ENCODE data around the gene BCKDK. TPM values are rescaled to one million over a fixed set of nuclear protein-coding genes. Genes with fewer than 3 reads are reported as not detected.
"Not testable (repeated sequence)": the region's sequence is repeated elsewhere in the genome, so short reads cannot be mapped to it uniquely, and the experiment has no call there.

Gene BCKDK
- total and polyA plus RNA-seq, 2 of the 13 experiments (the other 11 are each of a cell fraction or from before 2014, with no cell fraction given): 24.9 to 42.6 TPM

DNA sequence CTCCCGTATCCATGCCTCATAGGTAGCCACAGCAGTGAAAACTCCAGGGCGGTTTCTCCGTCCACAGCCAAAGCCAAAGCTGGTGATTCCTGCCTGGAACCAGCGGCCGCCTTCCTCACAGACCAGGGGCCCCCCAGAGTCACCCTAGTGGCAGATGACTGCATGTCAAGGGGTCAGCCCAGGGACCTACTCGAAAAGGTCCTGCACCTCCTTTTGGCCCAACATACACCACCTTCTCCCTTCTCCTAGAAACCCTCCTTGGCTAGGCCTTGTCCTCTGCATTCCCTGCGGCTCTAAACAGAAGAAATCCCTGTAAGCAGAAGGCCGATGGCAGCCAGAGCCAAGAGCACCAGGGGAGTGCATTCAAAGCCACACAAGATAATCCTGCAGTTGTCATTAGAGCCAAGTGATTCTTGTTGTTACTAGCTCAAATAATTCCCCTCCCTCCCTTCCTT, 35.5 kb downstream of the BCKDK start:
- Histone ChIP-seq H3K4me1 (ENCODE audit: insufficient read depth, low read length) (peaks cover 58% of the 10 kb centered on the region), H3K4me3 (replicated peaks in 1 of 3; ENCODE audit: insufficient read depth in 1 of 3, low read depth in 2 of 3, low read length in 3 of 3) (no peak overlapping the region), H2AFZ (ENCODE audit: low read length) (no peak overlapping the region), H3K27ac (ENCODE audit: extremely low read length, insufficient read depth, low read length) (no peak overlapping the region), H3K27me3 (ENCODE audit: control insufficient read depth in 1 of 2, insufficient read depth in 2 of 2, low read length in 2 of 2) (peaks cover 0 to 24% of the 10 kb centered on the region in 2 experiments; a peak in 4 of 5 replicates), H3K9ac (ENCODE audit: insufficient read depth, low read depth, low read length) (no peak overlapping the region), H3K9me3 (ENCODE audit: low read length) (no peaks in the 10 kb centered on the region), H4K20me1 (ENCODE audit: insufficient read depth, low read length) (no peaks in the 10 kb centered on the region), H3K79me2 (ENCODE audit: insufficient read depth, low read length) (no peaks in the 10 kb centered on the region), H3K36me3 (replicated peaks in 1 of 2; ENCODE audit: control insufficient read depth in 1 of 2, insufficient read depth in 2 of 2, low read length in 2 of 2) (no peaks in the 10 kb centered on the region), H3K4me2 (ENCODE audit: low read depth, low read length) (no peak overlapping the region)
- POLR2A ChIA-PET: interaction anchor here (1.0 to 11.4 kb wide), 5 partner anchors 22 to 364 kb away, joined by 3 to 275 read pairs (median 31); partner anchors contain the start of genes FUS, HSD3B7, KAT8 and RUSF1
- no TSS peak for BruUV-seq (replicated peaks)
- intact Hi-C loops (cut with micrococcal nuclease; ENCODE audit: unreplicated experiment) (loop anchor here (2.0 to 10.0 kb wide), 3 partner anchors 39 to 189 kb away; partner anchors contain the start of gene SETD1A), in situ Hi-C loops (cut with HindIII; ENCODE audit: extremely low pct_ligation_motif_present, low pct_unique_long_range_greater_than_20kb) (no loop called here)
- DNase-seq (ENCODE audit: low spot score) (no peak), FAIRE-seq (no peak), ATAC-seq (no peak)
- TF ChIP-seq, protein P1, sequence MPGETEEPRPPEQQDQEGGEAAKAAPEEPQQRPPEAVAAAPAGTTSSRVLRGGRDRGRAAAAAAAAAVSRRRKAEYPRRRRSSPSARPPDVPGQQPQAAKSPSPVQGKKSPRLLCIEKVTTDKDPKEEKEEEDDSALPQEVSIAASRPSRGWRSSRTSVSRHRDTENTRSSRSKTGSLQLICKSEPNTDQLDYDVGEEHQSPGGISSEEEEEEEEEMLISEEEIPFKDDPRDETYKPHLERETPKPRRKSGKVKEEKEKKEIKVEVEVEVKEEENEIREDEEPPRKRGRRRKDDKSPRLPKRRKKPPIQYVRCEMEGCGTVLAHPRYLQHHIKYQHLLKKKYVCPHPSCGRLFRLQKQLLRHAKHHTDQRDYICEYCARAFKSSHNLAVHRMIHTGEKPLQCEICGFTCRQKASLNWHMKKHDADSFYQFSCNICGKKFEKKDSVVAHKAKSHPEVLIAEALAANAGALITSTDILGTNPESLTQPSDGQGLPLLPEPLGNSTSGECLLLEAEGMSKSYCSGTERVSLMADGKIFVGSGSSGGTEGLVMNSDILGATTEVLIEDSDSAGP (CRISPR knock-in tag; IDR thresholded peaks at IDR 0.05; ENCODE audit: borderline replicate concordance): peak; percentile 29; the same call in 1 of the 2 replicates
- TF ChIP-seq XRCC5 (optimal IDR thresholded peaks at IDR 0.05; ENCODE audit: low read length) (peak; percentile 37), ZNF484 (CRISPR knock-in tag; IDR thresholded peaks at IDR 0.05; ENCODE audit: borderline replicate concordance, low read depth) (no peak), ZNF296 (CRISPR knock-in tag; conservative IDR thresholded peaks at IDR 0.05) (no peak)
- TF ChIP-seq, protein P2, sequence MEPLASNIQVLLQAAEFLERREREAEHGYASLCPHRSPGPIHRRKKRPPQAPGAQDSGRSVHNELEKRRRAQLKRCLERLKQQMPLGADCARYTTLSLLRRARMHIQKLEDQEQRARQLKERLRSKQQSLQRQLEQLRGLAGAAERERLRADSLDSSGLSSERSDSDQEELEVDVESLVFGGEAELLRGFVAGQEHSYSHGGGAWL (CRISPR knock-in tag; IDR thresholded peaks at IDR 0.05): no peak
- TF ChIP-seq, protein P3, sequence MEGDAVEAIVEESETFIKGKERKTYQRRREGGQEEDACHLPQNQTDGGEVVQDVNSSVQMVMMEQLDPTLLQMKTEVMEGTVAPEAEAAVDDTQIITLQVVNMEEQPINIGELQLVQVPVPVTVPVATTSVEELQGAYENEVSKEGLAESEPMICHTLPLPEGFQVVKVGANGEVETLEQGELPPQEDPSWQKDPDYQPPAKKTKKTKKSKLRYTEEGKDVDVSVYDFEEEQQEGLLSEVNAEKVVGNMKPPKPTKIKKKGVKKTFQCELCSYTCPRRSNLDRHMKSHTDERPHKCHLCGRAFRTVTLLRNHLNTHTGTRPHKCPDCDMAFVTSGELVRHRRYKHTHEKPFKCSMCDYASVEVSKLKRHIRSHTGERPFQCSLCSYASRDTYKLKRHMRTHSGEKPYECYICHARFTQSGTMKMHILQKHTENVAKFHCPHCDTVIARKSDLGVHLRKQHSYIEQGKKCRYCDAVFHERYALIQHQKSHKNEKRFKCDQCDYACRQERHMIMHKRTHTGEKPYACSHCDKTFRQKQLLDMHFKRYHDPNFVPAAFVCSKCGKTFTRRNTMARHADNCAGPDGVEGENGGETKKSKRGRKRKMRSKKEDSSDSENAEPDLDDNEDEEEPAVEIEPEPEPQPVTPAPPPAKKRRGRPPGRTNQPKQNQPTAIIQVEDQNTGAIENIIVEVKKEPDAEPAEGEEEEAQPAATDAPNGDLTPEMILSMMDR (CRISPR knock-in tag; IDR thresholded peaks at IDR 0.05): peak; percentile 12; the same call in 1 of the 2 replicates
- 49% methylated on average over 4 of the region's 8 CpGs for WGBS (ENCODE audit: low lambda C conversion rate)
- CTCF ChIA-PET (ENCODE audit: low intra/inter-chr PET ratio, low total read pairs): no interaction called here

DNA sequence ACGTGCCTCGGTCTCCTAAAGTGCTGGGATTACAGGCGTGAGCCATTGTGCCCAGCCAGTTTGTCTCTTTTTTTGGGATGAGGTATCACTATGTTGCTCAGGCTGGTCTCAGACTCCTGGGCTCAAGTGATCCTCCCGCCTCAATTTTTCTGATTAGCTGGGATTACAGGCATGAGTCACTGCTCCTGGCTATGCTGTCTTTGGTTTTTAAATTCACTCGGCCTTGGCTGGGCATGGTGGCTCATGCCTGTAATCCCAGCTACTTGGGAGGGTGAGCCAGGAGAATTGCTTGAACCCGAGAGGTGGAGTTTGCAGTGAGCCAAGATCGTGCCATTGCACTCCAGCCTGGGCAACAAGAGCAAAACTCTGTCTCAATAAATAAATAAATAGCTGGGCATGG, 36.2 kb downstream of the BCKDK start:
- POLR2A ChIA-PET: interaction anchor here (1.0 to 11.4 kb wide), 4 partner anchors 23 to 305 kb away, joined by 3 to 275 read pairs (median 34); partner anchors contain the start of genes FUS and KAT8
- H3K27ac ChIP-seq (ENCODE audit: extremely low read length, insufficient read depth, low read length); H3K9me3 ChIP-seq (ENCODE audit: low read length); ATAC-seq; H2AFZ ChIP-seq (ENCODE audit: low read length); H3K79me2 ChIP-seq (ENCODE audit: insufficient read depth, low read length); in situ Hi-C loops (cut with HindIII; ENCODE audit: extremely low pct_ligation_motif_present, low pct_unique_long_range_greater_than_20kb); CTCF ChIA-PET (ENCODE audit: low intra/inter-chr PET ratio, low total read pairs); DNase-seq (ENCODE audit: low spot score); H3K4me3 ChIP-seq (replicated peaks in 1 of 3; ENCODE audit: insufficient read depth in 1 of 3, low read depth in 2 of 3, low read length in 3 of 3); H4K20me1 ChIP-seq (ENCODE audit: insufficient read depth, low read length); H3K9ac ChIP-seq (ENCODE audit: insufficient read depth, low read depth, low read length); FAIRE-seq; H3K4me2 ChIP-seq (ENCODE audit: low read depth, low read length); BruUV-seq (replicated peaks); H3K36me3 ChIP-seq (replicated peaks in 1 of 2; ENCODE audit: control insufficient read depth in 1 of 2, insufficient read depth in 2 of 2, low read length in 2 of 2): not testable (repeated sequence)
- 81% methylated on average over 7 of the region's 7 CpGs for WGBS (ENCODE audit: low lambda C conversion rate)
- intact Hi-C loops (cut with micrococcal nuclease; ENCODE audit: unreplicated experiment): loop anchor here (5.0 to 10.0 kb wide), 2 partner anchors 147 to 190 kb away; partner anchors contain the start of gene SETD1A
- H3K4me1 ChIP-seq (ENCODE audit: insufficient read depth, low read length): peaks cover 54% of the 10 kb centered on the region
- H3K27me3 ChIP-seq (ENCODE audit: control insufficient read depth in 1 of 2, insufficient read depth in 2 of 2, low read length in 2 of 2): peaks cover 0 to 27% of the 10 kb centered on the region in 2 experiments; a peak in 4 of 5 replicates
